ENCODE measurements around the gene TENM4.
A peak's percentile ranks its signal among the peaks of the same experiment; 100 is the strongest.

DNA sequence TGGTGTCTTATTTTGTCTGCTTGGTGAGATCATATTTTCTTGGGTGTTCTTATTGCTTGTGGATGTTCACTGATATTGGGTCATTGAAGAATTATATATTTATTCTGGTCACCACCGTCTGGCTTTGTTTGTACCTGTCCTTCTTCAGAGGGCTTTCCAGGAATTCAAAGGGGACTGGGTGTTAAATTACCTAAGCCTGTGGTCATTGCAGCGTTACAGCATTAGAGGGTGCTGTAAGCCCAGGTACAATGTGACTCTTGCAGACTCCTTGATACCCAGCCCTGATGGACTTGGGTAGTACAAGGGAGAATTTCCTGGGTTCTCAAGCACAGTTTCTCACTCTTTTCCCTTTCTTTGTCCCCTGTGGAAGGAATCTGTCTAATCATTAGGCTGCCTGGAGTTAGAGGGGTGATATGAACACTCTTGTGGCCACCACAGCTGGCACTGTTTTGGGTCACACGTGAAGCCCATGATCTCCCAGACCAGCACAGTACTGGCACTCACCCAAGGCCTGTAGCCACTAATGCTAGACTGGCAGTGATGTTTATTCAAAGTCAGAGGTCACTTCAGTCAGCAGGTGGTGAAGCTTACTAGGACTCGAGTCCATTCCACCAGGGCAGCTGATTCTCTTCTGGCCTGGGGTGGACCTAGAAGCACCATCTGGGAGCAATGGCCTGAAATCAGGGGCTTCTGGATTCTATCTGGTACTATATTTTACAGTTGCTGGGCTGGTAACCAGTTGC, 810.1 kb downstream of the TENM4 start:
- TF ChIP-seq EGR1 (IDR thresholded peaks at IDR 0.05) (no peak), YY1 (IDR thresholded peaks at IDR 0.05; ENCODE audit: low read depth) (no peak), EP300 (IDR thresholded peaks at IDR 0.05; ENCODE audit: borderline replicate concordance) (no peak), CREB1 (IDR thresholded peaks at IDR 0.05; ENCODE audit: low read depth) (no peak), CEBPB (IDR thresholded peaks at IDR 0.05) (no peak), MAX (IDR thresholded peaks at IDR 0.05) (no peak), RAD21 (IDR thresholded peaks at IDR 0.05; ENCODE audit: low read depth) (peak; percentile 13; the same call in 1 of the 2 replicates), TEAD4 (IDR thresholded peaks at IDR 0.05) (no peak), NFIC (IDR thresholded peaks at IDR 0.05) (no peak), FOXM1 (IDR thresholded peaks at IDR 0.05; ENCODE audit: borderline replicate concordance, low read depth) (no peak), ZBTB7A (IDR thresholded peaks at IDR 0.05; ENCODE audit: low read depth) (no peak)
- TF ChIP-seq, protein P1, sequence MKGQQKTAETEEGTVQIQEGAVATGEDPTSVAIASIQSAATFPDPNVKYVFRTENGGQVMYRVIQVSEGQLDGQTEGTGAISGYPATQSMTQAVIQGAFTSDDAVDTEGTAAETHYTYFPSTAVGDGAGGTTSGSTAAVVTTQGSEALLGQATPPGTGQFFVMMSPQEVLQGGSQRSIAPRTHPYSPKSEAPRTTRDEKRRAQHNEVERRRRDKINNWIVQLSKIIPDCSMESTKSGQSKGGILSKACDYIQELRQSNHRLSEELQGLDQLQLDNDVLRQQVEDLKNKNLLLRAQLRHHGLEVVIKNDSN (IDR thresholded peaks at IDR 0.05), result no peak

Measured in Ishikawa (cell line).